HG03139 (cell line): Measurements from ENCODE around the gene SLC13A3.

Source experiments
- ATAC-seq: cut with Tn5 transposase; IDR thresholded peaks from one replicate; pipeline ENCODE4 v1.9.1; 2021; ENCODE audit not compliant: unreplicated experiment

The SLC13A3 gene

GRCh38 chr20:46562373-46563169 lies 88.7 kb downstream of the SLC13A3 start:
- peak; percentile 75 for ATAC-seq

- no peak for ATAC-seq
Measured at GRCh38 chr20:46562009-46562372, 89.3 kb downstream of the SLC13A3 start.

DNA sequence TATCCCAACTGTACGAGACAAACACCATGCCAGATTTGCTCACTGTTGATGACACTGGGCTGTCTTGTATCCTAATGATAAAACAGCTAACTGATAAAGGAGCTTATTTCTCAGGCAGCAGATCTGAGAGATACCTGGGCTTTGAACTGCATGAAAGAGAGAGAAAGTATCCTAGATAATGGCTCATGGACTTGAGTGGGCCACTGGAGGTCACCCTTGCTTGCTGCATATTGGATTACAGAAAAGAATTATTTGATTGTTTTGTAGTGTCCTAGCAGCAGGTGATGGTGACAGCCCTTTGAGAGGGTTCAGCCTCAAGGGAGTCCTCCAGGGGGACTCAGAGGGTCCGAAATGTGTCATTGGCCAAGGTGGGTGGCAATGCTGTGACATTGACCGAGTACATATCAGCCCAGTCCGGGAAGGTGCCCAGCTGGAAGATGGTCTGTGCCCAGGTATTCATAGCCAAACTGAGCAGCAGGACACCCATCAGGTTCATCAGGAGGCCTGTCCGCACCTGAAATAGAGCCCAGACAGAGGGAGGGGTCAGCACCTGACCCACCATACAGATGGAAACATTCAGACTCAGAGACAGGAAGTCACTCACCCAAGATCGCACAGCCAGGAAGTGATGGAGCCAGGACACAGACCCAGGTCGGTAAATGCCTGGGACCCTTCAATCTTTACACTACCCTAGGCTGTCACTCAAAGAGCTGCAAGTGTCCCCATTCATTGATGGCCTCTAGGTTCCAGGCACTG lies 91.4 kb downstream of the SLC13A3 start:
- no peak for ATAC-seq

- no peak for ATAC-seq
Measured at GRCh38 chr20:46559001-46559400, 92.3 kb downstream of the SLC13A3 start.

GRCh38 chr20:46558511-46558959 lies 92.7 kb downstream of the SLC13A3 start:
- ATAC-seq = no peak

DNA sequence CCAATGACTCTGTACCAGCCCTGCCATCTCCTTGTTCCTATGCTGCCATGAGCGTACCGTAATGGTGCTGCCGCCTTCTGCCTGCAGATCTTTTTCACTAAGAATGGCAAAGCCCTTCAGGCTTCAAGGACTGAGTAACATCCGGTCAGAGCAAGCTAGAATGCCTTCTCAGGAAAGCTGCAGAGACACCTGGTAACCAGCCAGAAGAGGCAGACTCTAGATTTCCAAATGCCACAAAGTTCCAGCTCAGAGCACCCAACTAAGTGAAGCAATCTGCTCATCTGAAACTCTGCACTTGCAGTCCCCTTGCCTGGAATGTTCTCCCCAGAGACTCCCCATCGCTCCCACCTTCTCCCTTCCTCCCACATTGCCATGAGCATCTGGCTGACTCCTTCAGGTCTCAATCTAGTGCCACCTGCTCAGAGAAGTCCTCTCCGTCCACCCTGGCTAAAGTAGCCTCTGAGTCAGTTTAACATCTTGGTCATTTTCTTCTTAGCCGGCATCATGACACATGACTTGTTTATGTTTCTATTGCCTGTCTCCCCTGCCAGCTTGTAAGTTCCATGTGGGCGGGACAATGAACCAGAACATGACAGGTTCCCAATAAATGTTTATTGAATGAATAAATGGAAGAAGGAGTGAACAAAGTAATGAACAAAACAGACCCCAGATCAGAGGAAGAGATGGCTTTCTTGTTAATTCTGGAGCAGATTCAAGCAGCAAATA lies 93.9 kb downstream of the SLC13A3 start:
- ATAC-seq = no peak

DNA sequence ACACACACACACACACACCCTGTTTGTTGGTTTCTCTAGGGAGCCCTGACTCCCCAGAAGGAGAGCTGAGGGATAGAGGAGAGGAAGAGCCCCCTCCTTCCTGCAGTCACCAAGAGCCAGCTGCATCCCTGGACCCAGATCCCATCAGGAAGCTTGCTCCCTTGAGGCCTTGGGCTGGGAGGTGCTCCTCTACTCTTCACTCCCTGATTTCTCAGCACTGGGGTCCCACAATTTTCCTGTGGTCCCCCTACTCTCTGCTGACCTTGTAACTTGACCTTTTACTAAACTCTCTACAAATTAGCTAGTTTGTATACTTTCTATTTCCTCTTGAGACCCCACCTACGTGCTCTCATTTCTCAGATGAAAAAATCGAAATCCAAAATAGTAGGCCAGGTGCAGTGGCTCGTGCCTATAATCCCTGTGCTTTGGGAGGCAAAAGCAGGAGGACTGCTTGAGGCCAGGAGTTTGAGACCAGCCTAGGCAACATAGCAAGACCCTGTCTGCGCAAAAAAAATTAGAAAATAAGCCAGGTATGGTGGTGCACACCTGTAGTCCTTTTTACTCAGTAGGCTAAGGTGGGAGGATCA lies 95.8 kb downstream of the SLC13A3 start:
- ATAC-seq = no peak

DNA sequence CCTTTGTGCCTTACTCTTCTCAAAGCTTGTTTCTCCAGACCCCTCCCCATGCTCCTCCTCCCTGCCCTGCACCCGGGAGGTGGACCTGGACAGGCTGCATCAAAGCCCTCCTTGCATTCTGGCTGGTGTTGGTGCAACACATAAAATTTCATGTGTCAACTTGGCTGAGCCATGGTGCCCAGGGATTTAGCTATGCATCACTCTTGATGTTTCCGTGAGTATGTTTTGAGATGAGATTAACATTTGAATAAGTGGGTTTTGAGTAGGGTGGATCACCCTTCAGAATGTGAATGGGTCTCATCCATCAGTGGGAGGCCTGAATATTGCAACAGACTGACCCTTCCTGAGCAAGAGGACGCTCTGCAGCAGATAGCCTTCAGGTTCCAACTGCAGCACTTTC lies 96.4 kb downstream of the SLC13A3 start:
- ATAC-seq = no peak

DNA sequence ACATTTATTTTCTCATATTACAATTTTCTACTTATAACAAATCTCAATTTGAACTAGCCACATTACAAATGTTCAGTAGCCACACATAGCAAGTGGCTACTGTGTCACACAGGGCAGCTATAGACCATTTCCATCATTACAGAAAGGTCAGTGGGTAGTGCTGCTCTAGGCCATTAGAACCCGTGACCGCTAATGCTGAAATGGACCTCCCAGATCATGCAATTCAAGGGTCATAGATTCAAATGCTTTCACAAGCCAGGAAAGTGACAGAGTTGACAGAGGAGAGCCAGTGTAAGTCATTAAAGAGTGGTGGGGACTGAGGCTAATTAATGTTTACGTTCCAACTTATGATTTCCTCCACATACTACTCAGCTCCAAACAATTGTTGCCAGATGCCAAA lies 97.3 kb downstream of the SLC13A3 start:
- ATAC-seq = no peak

GRCh38 chr20:46552460-46553420 lies 98.5 kb downstream of the SLC13A3 start:
- ATAC-seq = peak; percentile 54

DNA sequence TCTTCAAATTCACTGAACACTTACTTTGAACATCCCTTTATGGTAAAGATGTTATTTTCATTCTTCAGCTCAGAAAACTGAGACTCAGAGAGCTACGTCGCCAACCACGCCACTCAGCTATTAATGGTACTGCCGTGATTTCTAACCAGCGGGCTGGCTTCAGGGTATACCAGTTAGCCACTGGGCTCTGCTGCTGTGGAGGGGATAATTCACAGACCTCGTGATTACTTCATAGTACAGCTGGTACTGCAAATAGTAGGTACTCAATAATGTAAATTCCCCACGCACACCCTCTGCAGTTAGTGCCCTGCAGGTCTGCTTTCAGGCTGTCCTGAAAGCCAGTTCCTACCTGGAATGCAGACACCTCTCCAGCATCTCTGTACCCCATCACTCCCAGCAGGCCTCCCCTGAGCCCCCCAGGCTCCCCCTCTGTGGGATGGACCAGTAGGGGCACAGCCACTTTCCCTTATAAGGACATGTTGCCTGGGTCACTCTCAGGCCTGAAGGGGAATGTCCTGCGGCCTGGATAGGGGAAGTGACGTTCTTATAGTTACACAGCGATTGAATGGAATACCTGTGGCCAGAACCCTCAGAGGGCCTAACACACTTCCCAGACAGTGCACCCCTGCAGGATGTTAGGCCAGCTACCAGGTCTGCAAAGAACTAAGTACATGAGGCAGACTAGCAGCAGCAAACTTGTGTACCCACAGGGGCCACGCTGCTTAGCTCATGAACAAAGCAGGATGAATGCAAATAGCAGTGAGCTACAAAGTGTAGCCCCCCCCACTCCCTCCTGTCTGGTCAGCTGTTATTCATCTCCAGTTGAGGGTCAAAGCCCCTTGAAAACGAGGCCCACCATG lies 99.5 kb downstream of the SLC13A3 start:
- no peak for ATAC-seq

DNA sequence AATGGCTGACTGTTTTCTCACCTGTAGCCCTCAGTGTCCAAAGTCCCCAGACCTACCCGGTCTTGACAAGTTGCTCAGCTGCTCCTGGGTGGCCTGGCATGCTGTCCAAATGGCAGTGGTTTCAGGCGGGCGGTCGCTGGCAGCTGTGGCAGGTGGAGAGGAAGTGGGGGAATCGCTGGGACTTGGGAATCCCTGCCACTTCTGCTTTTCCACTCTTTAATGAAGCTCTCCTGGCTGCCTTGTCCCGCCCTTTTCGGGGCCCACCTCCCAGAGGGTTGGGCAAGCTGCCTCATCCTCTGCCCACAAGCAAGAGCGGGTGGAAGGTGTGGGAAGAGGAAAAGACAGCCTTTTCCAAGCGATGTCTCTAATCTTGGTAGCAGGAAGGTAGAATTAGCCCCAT lies 100.8 kb downstream of the SLC13A3 start, which contains the start of gene OCSTAMP:
Gene OCSTAMP, minus strand, starts transcription at position 194 of the 400 bp plus-strand sequence. Its CDS starts 94 bp downstream, at position 100.
- no peak for ATAC-seq

DNA sequence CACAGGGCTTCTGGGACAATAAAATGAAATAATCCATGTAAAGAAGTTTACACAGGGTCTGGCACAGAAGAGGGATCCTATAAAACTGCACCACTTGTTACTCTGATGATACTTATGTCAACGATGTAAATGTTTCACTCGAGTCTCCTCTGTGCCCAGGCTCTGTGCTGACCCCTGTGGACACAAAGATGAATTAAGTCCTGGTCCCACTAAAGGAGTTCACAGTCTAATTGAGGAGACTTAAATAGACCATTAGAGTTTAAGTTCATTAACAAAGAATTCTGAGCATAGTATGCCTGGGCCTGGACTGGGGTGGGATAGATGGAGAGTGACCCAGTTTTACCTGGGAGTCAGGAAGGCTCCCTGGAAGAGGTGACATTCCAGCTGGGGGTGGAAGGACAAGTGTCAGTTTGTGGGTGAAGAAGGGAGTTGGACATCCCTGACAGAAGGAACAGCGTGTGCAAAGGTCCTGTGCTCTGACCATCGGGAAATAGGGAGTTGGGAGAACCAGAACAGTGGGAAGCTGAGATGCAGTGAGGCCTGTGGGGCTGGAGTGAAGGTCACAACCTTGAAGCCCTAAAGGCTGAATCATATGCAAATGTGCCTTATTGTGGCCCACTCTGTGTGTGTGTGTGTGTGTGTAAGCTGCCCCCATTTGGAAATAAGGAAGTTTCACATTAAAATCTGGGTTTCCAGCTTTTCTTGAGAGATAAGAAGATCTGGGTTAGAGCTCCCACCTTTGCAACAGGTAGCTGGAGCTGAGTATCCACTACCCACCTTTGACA lies 101.9 kb downstream of the SLC13A3 start:
- ATAC-seq = no peak

- no peak for ATAC-seq
Measured at GRCh38 chr20:46548688-46549087, 102.6 kb downstream of the SLC13A3 start.

DNA sequence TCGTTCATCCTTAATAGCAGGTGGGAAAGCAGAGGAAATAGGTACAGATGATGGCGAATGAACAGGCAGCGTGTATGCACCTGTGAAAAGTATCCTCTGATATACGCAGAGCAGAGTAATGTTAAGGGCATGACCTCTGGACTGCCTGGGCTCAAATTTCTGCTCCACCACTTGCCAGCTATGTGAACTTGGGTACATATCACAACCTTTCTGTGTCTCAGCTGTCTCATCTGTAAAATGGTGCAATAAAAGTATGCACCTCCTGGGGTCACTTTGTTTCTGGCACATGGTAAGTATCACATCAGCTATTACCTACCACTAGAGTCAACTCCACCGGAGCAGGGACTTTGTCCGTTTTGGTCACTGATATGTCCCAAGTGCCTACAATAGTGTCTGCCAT lies 103.3 kb downstream of the SLC13A3 start:
- no peak for ATAC-seq

GRCh38 chr20:46546936-46547335 lies 104.3 kb downstream of the SLC13A3 start:
- no peak for ATAC-seq

- ATAC-seq = no peak
Measured at GRCh38 chr20:46546298-46546697, 105.0 kb downstream of the SLC13A3 start.

DNA sequence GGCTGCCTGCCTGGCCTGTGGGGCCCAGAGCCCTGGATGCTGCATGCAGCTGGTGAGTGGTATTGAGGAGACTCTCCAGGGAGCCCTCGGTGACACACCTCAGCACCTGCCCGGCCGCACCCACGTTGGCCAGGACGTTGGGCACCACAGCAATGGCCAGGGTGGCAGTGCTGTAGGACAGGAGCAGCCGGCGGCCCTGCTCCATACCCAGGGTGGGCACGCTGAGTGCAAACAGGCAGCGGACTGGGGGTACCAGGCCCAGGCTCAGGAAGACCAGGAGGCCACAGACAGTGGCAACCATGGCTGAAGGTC lies 105.5 kb downstream of the SLC13A3 start:
- ATAC-seq = no peak
